Measurements from ENCODE around the gene LTB4R.
A peak's percentile ranks its signal among the peaks of the same experiment; 100 is the strongest.

Gene LTB4R

DNA sequence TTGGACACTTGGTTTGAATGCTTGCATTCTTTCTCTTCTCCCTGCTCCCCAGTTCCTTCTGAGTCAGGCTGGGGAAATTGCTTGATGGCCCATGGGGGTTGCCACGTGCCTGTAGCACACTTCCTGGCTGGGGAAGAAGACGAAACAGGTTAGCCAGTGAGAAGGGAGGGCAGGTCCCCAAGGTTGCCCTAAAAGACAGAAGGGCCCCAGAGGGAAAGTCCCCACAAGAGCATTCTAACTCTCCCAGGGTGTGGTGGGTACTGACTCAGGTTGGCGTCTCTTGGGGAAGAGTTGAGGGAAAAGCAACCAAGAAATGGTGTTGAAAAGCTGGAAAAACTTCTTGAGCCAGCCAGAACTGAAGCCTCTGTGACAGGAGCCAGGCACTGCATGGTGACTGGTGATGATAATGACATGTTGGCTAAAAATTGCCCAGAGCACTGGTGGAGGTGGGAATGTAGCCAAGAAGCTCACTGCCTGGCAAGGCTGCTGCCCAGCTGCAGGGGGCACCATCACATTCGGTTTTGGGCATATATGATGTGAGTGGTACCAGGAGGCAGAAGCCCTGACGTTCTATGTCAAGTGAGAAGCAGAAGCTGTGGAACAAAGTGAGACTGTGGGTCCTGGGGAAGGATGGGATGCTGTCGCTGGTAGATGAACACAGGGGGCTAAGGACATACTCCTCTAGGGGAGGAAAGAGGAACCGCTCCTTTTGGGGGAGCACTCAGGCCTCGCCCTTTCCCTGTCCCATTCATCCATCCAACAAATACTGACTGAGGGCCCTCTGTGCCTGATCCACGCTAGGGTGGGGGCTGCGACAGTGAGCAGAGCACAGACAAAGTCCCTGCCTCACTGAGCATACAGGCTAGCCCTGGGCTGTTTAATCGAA lies 31.8 kb upstream of the LTB4R start:
- DNase-seq, result no peak

DNA sequence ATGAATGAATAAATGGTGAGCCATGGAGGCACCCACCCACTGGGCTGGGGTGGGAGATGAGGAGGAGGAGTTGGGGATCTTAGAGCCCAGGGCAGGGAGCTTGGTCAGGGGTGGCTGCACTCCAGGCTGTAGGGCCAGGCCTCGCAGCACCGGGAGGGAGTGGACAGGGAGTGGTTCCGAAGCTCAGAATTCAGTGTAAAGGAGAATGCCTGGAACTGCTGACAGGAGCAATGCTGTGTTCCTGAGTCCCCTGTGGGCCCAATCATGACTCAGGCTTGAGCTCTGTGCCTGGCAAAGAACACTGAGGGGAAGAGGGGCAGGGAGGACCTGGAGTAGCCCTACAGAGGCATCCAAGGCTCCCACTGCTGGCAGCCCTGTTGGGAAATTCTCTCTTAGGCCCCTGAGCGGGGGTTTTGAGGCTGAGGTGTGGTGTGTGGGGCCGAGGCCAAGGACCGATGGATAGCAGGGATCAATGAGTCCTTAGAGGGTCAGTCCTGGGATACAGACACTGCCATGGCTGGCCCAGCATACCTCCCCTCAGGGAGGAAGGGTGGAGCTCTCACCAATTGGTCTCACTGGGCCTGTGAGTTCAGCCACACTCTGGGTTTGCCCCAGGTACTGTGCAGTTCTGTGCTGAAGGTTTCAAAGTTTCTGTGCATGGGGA lies 30.4 kb upstream of the LTB4R start:
- DNase-seq, result no peak

DNA sequence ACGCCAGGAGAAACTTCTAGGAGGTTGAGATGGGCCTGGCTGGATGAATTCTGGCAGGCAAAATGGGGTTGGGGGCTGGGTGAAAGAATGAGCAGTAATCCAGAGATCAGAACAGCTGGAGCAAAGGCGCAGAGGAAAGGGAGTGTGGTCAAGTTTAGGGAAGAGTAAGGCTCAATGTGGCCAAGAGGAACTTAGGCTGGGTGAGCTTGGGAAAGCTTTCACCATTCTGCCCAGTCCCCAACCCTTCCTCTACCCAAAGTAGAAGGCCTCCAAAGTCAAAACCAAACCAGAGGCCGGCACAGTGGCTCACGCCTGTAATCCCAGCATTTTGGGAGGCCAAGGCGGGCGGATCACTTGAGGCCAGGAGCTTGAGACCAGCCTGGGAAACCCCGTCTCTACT lies 29.7 kb upstream of the LTB4R start:
- no peak for DNase-seq

DNA sequence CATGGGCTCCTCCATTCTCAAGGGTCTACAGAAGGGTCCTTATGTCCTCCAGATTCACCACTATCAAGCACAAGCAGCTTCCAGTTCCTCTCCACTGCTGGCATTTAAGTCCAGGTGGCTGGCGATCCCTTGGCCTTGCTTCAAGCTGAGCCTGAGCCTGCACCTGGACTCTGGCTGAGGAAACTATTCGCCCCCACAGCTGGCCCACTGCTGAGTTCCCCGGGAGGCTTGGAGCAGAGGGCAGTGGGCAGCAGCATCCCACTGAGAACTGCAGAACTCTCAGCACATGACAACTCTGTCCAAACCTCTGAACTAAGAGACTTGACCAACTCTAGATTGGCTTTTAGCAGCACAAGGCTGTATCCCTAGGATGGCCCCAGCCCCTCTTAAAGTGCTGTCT lies 28.6 kb upstream of the LTB4R start:
- no peak for DNase-seq

DNA sequence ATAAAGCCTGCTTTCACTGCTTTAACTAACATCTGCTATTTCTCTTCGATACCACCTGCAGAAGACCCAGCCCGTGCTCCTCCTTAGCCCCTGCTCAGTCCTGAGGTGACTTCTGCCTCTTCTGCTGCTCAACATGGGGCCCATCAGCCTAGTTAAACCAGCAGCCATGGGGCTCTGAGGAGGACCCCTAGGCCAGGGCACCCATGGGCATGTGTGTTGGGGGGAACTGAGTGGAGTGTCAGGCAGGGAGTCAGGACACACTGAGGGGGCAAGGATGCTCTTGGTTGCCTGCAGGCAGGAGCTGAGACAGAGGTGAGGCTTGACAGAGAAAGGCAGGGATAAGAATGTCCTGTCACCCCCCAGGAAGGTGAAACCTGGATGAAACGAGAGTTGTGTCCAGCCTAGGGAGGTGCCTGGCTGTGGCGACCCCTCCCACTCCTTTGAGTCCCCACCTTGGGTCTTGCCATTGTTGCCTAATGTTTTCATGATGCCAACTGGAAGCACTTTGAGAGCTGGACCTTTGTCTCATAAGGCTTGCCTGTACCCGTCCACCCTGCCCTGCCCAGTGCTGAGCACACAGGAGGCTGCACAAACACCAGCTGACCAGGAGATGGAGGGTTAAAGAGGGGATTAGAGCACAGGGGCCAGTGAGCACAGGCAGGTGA lies 27.4 kb upstream of the LTB4R start:
- DNase-seq, result no peak

DNA sequence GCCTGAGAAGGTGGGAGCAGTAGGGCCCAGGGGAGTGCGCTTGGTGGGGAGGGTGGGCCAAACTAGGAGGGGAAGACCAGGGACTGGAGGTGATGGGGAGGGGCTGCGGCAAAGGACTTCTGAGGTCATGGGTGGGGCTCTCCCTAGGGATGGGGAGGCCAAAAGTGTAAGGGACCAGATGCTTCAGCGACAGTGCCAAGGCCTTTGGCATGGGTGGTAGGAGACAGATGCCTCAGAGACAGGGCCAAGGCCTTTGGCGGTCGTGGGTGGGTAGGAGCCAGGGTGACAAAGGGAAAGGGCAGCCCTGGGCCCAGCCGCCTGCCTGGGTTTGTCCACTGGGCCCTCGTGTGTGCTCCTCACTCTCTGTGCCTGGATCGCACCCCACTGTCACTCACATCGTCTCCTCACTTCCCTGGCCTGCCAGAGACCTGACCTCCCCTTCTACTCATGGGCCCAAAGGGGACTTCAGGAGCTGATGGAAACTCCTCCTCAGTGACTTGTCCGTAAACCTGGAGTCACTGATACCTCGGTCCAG lies 26.7 kb upstream of the LTB4R start:
- DNase-seq, result no peak

DNA sequence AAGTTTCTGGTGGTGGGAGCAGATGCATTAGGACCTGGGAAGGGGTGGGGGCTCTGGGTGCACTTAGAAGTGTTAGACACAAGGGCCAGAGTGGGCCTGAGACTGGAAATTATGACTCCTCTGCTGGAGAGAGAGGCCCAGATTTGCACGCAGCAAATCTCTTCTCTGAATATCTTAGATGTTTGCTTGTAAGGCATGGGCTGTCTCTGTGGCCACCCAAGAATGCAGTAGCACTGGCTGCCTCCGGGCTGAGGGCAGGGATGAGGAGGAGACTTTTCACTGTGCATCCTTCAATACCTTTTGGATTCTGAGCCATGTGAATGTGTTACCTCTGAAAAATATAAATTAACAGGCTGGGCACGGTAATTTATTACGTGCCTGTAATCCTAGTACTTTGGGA lies 26.0 kb upstream of the LTB4R start:
- DNase-seq, result no peak

DNA sequence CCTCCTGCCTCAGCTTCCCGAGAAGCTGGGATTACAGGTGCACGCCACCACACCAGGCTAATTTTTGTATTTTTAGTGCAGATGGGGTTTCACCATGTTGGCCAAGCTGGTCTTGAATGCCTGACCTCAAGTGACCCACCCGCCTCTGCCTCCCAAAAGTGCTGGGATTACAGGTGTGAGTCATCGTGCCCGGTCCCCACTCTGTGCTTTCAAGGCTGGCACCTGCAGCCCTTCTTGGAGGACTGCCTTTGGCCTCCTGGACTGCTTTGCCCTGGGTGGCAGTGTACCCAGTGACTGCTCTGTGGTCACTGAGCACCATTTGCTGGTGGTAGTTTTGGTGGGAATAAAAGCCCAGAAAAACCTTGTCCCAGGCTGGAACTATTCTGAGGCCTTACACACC lies 24.3 kb upstream of the LTB4R start:
- DNase-seq, result no peak

DNA sequence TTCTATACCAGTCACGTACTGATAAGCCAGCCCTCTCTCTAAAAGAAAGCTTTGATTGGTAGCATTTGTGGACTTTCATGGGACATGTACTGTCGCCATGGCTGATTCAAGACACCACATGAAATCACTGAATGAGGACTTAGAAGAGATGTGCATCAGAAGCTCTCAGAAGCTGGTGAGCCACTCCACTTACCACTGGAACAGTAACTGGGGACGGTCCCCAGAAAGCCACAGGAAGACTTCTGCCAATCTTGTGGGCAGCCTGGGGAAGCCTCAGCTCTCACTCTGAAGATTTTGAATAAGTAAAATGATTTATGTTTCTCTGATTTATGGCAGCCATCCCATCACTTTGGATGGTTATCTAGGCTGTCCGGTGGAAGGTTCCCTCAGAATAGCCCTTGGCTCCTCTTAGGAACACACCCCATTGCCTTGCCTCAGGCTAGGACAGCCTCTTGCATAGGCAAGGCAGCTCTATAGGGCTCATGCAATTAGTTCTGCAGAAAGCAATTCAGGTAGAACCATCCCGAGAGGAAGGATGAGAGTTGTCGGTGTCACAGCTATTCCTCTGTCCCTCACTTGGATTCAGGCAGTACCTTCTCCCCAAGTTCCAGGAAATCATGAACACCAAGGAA lies 21.5 kb upstream of the LTB4R start:
- DNase-seq, result no peak

DNA sequence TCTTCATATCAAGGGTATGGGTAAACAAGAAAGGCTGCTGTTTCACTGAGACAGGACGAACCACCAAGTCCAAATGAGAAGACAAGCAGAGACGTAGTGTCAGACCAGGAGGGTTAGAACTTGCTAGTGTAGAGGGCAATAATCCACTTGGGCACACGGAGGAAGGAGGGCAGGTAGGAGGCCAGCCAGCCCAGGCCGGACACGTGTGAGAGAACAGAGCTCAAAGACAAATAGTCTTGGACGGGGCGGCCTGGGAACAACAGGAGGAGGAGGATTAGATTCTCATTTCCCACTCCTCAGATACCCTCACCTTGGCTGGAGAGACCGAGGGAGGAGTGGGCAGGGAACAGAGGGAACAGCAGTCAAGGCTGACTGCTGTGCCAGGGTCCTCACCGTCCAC lies 20.6 kb upstream of the LTB4R start:
- no peak for DNase-seq

DNA sequence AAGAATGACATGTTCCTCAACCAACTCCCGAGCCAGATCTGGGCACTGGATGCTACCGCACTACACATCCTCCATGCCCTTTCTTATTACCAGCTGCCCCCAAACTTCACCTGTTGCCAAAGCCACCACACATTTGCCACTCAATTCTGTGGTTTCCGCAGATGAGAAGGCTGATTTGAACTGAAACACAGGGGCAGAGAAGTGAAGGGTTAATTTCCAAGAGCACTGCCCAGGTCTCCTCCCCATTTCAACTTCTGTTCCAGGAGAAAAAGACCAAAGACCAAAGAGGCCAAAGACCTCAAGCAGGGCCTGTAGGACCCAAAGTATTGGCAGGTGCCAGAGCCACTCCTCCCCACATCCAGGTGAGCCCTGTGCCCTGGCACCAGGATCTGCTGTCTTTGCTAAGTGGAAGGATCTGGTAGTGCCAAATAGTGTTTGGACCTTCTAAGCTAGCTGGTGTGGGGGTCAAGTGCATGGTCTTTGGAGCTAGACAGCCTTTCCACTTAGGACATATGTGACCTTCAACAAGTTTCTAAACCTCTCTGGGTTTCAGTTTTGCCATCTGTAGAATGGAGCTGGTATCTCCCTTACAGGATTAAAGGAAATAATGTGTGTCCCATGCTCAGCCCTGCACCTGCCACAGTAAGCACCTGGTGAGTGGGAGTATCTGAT lies 19.7 kb upstream of the LTB4R start:
- DNase-seq, result no peak

DNA sequence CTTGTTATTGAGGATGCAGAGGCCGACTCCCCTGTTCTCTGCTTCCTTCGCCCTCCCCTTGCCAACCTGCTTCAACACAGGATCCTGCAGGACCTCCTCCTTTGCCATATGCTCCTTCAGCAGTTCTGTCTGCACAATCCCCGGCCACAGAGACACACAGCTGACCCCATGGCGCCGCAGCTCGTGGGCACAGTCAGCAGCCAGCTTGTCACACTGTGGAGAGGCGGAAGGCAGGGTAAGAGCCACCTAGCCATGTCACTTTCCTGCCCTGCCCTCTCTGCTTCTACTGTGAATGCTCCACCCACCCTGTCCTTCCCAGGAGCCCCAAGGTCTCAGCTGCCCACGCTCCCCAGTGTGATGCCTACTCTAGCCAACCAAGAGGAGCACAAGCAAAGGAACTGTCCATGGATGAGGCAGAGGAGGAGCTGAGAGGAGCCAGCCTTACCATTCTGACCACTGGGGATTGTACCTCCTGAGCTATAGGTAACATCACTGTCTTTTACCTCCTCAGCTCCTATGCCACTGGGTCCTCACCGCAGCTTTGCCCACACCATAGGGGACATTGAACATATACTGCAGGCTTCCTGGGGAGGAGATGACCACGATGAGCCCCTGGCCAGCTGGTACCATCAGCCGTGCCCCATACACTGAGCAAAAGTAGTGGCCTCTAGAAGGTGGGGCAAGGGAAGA lies 19.0 kb upstream of the LTB4R start:
- DNase-seq, result no peak

DNA sequence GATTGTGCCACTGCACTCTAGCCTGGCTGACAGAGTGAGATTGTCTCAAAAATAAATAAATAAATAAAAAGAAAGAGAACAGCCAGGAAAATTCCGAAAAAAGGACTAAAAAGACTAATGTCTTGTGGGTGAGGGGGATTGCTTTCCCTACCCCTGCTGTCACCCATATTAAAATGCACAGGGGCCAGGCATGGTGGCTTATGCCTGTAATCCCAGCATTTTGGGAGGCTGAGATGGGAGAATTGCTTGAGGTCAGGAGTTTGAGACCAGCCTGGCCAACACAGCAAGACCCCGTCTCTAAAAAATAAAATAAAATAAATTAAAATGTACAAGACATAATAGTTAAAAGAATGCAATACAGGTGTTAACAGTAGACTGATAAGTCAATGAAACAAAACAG lies 17.8 kb upstream of the LTB4R start:
- DNase-seq, result no peak

DNA sequence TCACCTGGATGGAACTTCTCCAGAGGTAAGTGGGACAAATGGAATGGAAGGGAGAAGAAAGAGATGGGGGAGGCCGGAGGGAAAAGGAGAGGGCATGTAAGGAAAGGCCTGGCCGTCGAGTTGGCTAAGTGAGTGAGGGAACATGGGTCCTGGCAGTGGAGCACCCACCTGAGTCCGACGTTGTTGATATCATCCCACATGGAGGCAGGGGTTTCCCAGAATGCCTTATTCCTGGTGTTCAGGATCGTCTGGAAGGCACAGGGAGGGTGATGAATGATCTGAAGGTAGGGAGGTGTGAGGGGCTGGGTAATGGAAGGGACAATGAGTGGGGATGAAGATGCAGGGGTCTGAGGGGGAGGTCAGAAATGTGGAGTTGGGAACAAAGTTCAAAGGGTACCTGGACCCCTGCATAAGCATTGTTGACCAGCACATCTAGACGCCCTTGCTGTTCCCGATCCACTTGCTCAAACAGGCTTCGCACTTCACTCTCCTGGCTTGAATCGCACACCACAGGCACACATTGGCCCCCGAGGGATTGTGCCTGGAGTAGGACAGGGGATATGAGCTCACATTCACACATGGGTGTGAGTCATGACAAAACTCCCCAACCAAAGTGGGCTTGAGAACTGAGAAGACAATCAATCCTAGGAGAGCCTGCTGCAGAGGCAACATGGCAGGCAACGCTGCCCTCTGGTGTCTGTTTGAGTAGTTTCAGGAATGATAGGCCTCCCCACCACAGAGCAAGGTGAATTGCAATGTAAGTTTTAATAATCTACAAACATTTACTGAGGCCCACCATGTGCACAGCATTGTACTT lies 14.8 kb upstream of the LTB4R start:
- DNase-seq, result peak; percentile 37

DNA sequence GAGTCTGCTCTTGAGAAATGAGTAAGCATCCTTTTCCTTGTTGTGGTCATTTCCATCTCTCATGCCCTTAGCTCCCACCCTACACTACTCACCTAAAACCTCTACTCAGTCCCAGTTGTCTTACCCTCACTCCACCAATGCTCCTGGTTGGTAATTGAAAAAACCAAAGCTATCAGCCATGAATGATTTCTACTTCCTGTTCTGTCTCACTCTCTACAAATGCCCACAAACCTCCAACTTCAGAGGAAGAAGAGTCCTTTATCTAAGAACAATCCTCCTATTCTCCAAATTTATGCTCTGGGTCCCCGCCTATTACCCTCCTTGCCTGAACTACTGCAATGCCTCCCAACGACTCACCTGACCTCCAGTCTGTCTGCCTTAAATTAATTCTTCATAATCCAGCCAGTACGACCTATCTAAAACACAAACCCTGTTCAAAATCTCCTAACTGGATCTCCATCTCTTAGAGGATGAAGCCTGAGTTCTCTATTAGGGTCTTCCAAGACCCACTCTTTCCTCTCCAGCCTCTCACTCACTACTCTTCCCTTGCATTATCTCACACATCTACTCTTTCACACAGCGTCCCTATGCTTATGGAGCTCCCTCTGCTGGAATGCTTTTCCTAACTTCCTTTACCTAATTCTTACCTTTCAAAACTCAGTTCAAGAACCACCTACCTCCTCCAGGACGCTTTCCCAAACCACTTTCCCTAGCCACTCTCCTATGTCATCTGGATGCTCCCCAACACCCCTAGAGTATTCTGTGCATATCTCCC lies 13.9 kb upstream of the LTB4R start:
- DNase-seq, result no peak

DNA sequence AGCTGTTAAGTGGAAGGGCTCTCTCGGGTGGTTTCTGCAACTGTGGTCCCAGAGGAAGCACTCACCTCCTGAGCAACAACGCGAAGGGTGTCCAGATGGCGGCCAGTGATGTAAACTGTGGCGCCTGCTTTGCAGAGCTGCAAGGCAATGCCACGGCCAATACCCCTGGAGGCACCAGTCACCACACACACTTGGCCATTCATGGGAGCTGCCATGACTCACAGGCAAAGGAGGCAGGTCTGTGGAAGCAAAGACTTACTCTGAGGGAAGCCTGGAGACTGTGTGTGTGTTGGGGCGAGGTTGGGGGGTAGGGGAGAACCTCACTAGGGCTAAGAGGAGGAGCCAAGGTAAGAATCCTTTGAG lies 12.4 kb upstream of the LTB4R start:
- DNase-seq, result peak; percentile 16

DNA sequence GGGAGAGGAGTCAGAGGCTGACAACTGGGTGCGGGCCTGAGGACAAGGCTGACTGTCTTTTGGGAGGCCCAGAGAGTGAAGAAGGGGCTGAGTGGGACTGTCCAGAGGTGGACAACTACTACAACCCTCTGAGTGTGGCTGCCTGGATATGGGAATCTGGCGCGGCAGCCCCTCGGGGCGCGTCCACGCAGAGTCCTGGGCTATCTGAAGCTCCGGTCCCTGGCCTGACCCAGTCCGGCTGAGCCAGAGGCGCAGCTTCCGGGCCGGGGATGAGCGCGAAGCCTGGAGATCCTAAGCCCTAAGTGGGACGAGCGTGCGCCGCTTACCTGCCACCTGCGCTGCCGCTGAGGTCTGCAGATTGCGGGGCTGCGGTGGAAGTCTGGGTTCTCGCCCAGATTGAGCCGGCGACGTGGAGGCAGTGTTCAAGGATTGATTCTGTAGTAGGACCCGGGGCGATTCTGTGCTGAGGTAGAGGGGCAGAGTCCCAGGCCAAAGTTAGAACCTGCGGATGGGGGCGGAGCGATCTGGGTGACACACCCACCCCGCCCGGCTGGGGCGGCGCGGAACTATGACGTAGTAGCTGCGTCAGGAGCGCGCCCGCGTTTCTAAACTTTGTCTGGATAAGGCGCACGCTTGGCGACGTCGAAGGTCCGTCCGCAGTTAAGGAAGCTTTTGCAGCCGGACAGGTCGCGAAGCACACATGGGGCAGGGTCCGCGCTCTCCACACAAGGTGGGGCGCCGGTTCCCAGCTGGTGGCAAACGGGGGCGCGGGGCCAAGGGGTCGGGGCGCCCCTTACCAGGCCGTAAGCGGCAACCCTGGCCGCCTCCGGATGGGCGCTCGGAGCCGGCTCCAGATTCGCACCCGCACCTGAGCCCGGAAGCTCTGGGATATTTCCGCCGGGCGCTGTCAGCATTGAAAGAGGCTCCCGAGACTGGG lies 11.8 kb upstream of the LTB4R start, which contains the start of the genes DHRS1 and NOP9:
Gene DHRS1, minus strand, starts transcription at position 526 of the 937 bp plus-strand sequence. CDS start 674 bp downstream, outside the sequence.
Gene NOP9, plus strand, starts transcription at position 596 of the 937 bp plus-strand sequence. Its CDS starts 105 bp downstream, at position 701.
- peak; percentile 60 for DNase-seq

DNA sequence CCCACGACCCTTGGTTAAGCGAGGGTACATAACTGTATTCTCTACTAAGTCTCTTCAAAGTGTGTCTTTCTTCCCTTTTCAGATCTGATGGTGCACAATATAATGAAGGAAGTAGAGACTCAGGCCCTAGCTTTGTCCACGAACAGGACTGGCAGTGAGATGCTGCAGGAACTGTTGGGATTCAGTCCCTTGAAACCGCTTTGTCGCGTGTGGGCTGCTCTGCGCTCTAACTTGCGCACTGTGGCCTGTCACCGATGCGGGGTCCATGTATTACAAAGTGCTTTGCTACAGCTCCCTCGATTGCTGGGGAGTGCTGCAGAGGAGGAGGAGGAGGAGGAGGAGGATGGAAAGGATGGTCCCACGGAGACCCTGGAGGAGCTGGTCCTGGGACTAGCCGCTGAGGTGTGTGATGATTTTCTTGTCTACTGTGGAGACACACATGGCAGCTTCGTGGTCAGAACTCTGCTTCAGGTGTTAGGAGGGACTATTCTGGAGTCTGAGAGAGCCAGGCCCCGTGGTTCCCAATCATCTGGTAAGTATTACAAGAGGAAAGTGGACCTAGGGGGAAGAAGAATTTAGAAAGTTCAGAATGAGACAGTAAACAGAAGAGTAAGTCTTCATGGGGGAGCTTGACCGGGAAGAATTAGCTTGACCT lies 10.8 kb upstream of the LTB4R start:
- no peak for DNase-seq
